Measurements from ENCODE around the gene IQCH. TPM values are rescaled to one million over a fixed set of nuclear protein-coding genes. Genes with fewer than 3 reads are reported as not detected.

The IQCH gene
- total RNA-seq, 2 donors from 2014 or later: 5.8 to 9.5 TPM

GRCh38 chr15:67365994-67366393 lies 111.4 kb downstream of the IQCH start:
- no peak overlapping the region for H3K4me3 ChIP-seq
- H3K27ac ChIP-seq: no peak overlapping the region
- DNase-seq (ENCODE audit: low spot score): no peak
- WGBS: 79% methylated on average over 2 of the region's 2 CpGs
- intact Hi-C loops (cut with DNase I): no loop called here
- TF ChIP-seq POLR2AphosphoS5 (IDR thresholded peaks at IDR 0.05) (no peak), POLR2A (IDR thresholded peaks at IDR 0.05) (no peak), CTCF (IDR thresholded peaks at IDR 0.05) (no peak)
- no peaks in the 10 kb centered on the region for H3K4me1 ChIP-seq (replicated peaks)
- H3K9me3 ChIP-seq: no peaks in the 10 kb centered on the region
- no peaks in the 10 kb centered on the region for H3K36me3 ChIP-seq
- H3K27me3 ChIP-seq (replicated peaks; ENCODE audit: insufficient read depth): no peaks in the 10 kb centered on the region

- H3K27ac ChIP-seq: no peak overlapping the region
- H3K9me3 ChIP-seq: no peaks in the 10 kb centered on the region
- no peaks in the 10 kb centered on the region for H3K36me3 ChIP-seq
- intact Hi-C loops (cut with DNase I): no loop called here
- no peak for TF ChIP-seq POLR2AphosphoS5 (IDR thresholded peaks at IDR 0.05)
- no peak for TF ChIP-seq CTCF (IDR thresholded peaks at IDR 0.05)
- no peak for TF ChIP-seq POLR2A (IDR thresholded peaks at IDR 0.05)
- 58% methylated on average over 1 of the region's 1 CpG for whole genome bisulfite sequencing
- no peaks in the 10 kb centered on the region for H3K27me3 ChIP-seq (replicated peaks; ENCODE audit: insufficient read depth)
- H3K4me3 ChIP-seq: no peak overlapping the region
- DNase-seq (ENCODE audit: low spot score): no peak
- H3K4me1 ChIP-seq (replicated peaks): no peaks in the 10 kb centered on the region
These were observed 112.3 kb downstream of the IQCH start for GRCh38 chr15:67366904-67367303.

- WGBS: 81% methylated on average over 2 of the region's 2 CpGs
- intact Hi-C loops (cut with DNase I): no loop called here
- no peaks in the 10 kb centered on the region for H3K27me3 ChIP-seq (replicated peaks; ENCODE audit: insufficient read depth)
- H3K4me1 ChIP-seq (replicated peaks): no peaks in the 10 kb centered on the region
- H3K4me3 ChIP-seq: no peak overlapping the region
- DNase-seq (ENCODE audit: low spot score): no peak
- no peak for TF ChIP-seq CTCF (IDR thresholded peaks at IDR 0.05)
- H3K27ac ChIP-seq: no peak overlapping the region
- H3K36me3 ChIP-seq: no peaks in the 10 kb centered on the region
- no peaks in the 10 kb centered on the region for H3K9me3 ChIP-seq
These were observed 114.9 kb downstream of the IQCH start for GRCh38 chr15:67369359-67369998.

GRCh38 chr15:67370206-67370954 lies 115.8 kb downstream of the IQCH start:
- TF ChIP-seq POLR2AphosphoS5 (IDR thresholded peaks at IDR 0.05): no peak
- TF ChIP-seq POLR2A (IDR thresholded peaks at IDR 0.05): no peak
- intact Hi-C loops (cut with DNase I): no loop called here
- Histone ChIP-seq H3K27ac (no peak overlapping the region), H3K4me1 (replicated peaks) (no peaks in the 10 kb centered on the region), H3K36me3 (no peaks in the 10 kb centered on the region), H3K9me3 (no peaks in the 10 kb centered on the region), H3K4me3 (no peak overlapping the region), H3K27me3 (replicated peaks; ENCODE audit: insufficient read depth) (no peaks in the 10 kb centered on the region)
- 77% methylated on average over 9 of the region's 9 CpGs for whole genome bisulfite sequencing
- DNase-seq (ENCODE audit: low spot score): no peak

GRCh38 chr15:67372543-67372942 lies 118.0 kb downstream of the IQCH start:
- no peak for TF ChIP-seq CTCF (IDR thresholded peaks at IDR 0.05)
- no peak for TF ChIP-seq POLR2AphosphoS5 (IDR thresholded peaks at IDR 0.05)
- TF ChIP-seq POLR2A (IDR thresholded peaks at IDR 0.05): no peak
- Histone ChIP-seq H3K9me3 (no peaks in the 10 kb centered on the region), H3K27ac (no peak overlapping the region), H3K4me3 (no peak overlapping the region), H3K27me3 (replicated peaks; ENCODE audit: insufficient read depth) (no peaks in the 10 kb centered on the region), H3K36me3 (no peaks in the 10 kb centered on the region), H3K4me1 (replicated peaks) (no peaks in the 10 kb centered on the region)
- DNase-seq (ENCODE audit: low spot score): no peak
- intact Hi-C loops (cut with DNase I): no loop called here
- WGBS: 93% methylated on average over 8 of the region's 8 CpGs
